Amygdala (tissue), 56 donors: ENCODE data around the gene BDKRB2.

Experiments used
- DNase-seq, 56 donors: peaks; one replicate each; lab custom pipeline; 2025; lab: John Stamatoyannopoulos, UW

BDKRB2 gene

GRCh38 chr14:96195441-96196081 lies 9.1 kb upstream of the BDKRB2 start:
- no peak for DNase-seq

- DNase-seq: no peak
Observed at GRCh38 chr14:96197163-96197852, 7.3 kb upstream of the BDKRB2 start.

GRCh38 chr14:96197969-96198368 lies 6.7 kb upstream of the BDKRB2 start:
- DNase-seq: no peak

GRCh38 chr14:96198430-96199130 lies 6.1 kb upstream of the BDKRB2 start:
- DNase-seq: peak in 1 of 56 donors; percentile 9

GRCh38 chr14:96201157-96201556 lies 3.5 kb upstream of the BDKRB2 start:
- DNase-seq: no peak

GRCh38 chr14:96201965-96202364 lies 2.7 kb upstream of the BDKRB2 start:
- DNase-seq: no peak

- DNase-seq: no peak
Observed at GRCh38 chr14:96202441-96203094, 2.1 kb upstream of the BDKRB2 start.

GRCh38 chr14:96203116-96203515 lies 1.5 kb upstream of the BDKRB2 start:
- DNase-seq: no peak

GRCh38 chr14:96203635-96204034 lies 1.0 kb upstream of the BDKRB2 start:
- no peak for DNase-seq

GRCh38 chr14:96205059-96205977 lies 679 bp downstream of the BDKRB2 start:
- no peak for DNase-seq

GRCh38 chr14:96205978-96206360 lies 1.3 kb downstream of the BDKRB2 start:
- DNase-seq: no peak

GRCh38 chr14:96206461-96206860 lies 1.8 kb downstream of the BDKRB2 start:
- DNase-seq: no peak

GRCh38 chr14:96207686-96208085 lies 3.0 kb downstream of the BDKRB2 start:
- DNase-seq: no peak

GRCh38 chr14:96208739-96209138 lies 4.1 kb downstream of the BDKRB2 start:
- DNase-seq: no peak

- no peak for DNase-seq
Observed at GRCh38 chr14:96212140-96212539, 7.5 kb downstream of the BDKRB2 start.

- no peak for DNase-seq
Observed at GRCh38 chr14:96212896-96213295, 8.3 kb downstream of the BDKRB2 start.

GRCh38 chr14:96213871-96214465 lies 9.3 kb downstream of the BDKRB2 start:
- DNase-seq: no peak

- no peak for DNase-seq
Observed at GRCh38 chr14:96214793-96215192, 10.2 kb downstream of the BDKRB2 start.

- no peak for DNase-seq
Observed at GRCh38 chr14:96215452-96216244, 11.0 kb downstream of the BDKRB2 start.
